ENCODE measurements around the gene AHCTF1. TPM values are rescaled to one million over a fixed set of nuclear protein-coding genes. Genes with fewer than 3 reads are reported as not detected.

AHCTF1 gene
- total and polyA plus RNA-seq, 9 of the 15 experiments (the other 6 are each of a cell fraction or from before 2014, with no cell fraction given), result 9.4 to 102 (median 47.6) TPM

DNA sequence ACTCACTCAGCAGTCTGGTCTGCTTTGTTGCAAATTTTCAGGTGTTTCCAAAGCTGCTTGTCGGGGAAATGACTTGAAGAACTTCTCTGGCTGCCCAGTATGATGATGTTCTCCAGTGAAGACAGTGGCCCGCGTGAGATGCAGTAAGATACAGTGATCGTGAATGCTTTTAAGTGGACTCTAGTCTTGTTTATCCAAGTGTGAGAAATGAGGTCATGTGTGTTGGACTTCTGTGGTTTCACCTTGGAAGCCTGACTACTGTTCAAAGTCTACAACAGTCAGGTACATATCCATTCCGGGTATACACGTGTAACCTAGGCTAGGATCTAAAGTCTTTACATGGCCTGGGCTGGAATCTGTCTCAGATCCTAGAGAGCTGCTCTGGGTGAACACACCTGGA is 47.0 kb upstream of the AHCTF1 start (continued):
- TF ChIP-seq, protein P1, sequence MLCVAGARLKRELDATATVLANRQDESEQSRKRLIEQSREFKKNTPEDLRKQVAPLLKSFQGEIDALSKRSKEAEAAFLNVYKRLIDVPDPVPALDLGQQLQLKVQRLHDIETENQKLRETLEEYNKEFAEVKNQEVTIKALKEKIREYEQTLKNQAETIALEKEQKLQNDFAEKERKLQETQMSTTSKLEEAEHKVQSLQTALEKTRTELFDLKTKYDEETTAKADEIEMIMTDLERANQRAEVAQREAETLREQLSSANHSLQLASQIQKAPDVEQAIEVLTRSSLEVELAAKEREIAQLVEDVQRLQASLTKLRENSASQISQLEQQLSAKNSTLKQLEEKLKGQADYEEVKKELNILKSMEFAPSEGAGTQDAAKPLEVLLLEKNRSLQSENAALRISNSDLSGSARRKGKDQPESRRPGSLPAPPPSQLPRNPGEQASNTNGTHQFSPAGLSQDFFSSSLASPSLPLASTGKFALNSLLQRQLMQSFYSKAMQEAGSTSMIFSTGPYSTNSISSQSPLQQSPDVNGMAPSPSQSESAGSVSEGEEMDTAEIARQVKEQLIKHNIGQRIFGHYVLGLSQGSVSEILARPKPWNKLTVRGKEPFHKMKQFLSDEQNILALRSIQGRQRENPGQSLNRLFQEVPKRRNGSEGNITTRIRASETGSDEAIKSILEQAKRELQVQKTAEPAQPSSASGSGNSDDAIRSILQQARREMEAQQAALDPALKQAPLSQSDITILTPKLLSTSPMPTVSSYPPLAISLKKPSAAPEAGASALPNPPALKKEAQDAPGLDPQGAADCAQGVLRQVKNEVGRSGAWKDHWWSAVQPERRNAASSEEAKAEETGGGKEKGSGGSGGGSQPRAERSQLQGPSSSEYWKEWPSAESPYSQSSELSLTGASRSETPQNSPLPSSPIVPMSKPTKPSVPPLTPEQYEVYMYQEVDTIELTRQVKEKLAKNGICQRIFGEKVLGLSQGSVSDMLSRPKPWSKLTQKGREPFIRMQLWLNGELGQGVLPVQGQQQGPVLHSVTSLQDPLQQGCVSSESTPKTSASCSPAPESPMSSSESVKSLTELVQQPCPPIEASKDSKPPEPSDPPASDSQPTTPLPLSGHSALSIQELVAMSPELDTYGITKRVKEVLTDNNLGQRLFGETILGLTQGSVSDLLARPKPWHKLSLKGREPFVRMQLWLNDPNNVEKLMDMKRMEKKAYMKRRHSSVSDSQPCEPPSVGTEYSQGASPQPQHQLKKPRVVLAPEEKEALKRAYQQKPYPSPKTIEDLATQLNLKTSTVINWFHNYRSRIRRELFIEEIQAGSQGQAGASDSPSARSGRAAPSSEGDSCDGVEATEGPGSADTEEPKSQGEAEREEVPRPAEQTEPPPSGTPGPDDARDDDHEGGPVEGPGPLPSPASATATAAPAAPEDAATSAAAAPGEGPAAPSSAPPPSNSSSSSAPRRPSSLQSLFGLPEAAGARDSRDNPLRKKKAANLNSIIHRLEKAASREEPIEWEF (CRISPR knock-in tag; IDR thresholded peaks at IDR 0.05), result no peak
- TF ChIP-seq XRCC4 (IDR thresholded peaks at IDR 0.05; ENCODE audit: extremely low read depth, insufficient read depth, insufficient read length) (no peak), TOE1 (IDR thresholded peaks at IDR 0.05; ENCODE audit: borderline replicate concordance) (no peak), TOE1 (CRISPR knock-in tag; IDR thresholded peaks at IDR 0.05; ENCODE audit: borderline replicate concordance, low read depth) (no peak), ZNF699 (CRISPR knock-in tag; IDR thresholded peaks at IDR 0.05; ENCODE audit: insufficient replicate concordance) (no peak), TEAD1 (CRISPR knock-in tag; IDR thresholded peaks at IDR 0.05) (no peak), HNRNPH1 (optimal IDR thresholded peaks at IDR 0.05; ENCODE audit: low read depth, low read length) (no peak), POLR2G (IDR thresholded peaks at IDR 0.05; ENCODE audit: low read depth, low read length) (no peak)
- TF ChIP-seq, protein P2, sequence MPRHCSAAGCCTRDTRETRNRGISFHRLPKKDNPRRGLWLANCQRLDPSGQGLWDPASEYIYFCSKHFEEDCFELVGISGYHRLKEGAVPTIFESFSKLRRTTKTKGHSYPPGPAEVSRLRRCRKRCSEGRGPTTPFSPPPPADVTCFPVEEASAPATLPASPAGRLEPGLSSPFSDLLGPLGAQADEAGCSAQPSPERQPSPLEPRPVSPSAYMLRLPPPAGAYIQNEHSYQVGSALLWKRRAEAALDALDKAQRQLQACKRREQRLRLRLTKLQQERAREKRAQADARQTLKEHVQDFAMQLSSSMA (CRISPR knock-in tag; IDR thresholded peaks at IDR 0.05), result no peak
- TF ChIP-seq, protein P3, sequence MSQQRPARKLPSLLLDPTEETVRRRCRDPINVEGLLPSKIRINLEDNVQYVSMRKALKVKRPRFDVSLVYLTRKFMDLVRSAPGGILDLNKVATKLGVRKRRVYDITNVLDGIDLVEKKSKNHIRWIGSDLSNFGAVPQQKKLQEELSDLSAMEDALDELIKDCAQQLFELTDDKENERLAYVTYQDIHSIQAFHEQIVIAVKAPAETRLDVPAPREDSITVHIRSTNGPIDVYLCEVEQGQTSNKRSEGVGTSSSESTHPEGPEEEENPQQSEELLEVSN (IDR thresholded peaks at IDR 0.05; ENCODE audit: borderline replicate concordance in 1 of 2, extremely low read depth in 1 of 2, insufficient read depth in 1 of 2, insufficient read length in 1 of 2, low read depth in 1 of 2, low read length in 1 of 2, poor library complexity in 1 of 2, severe bottlenecking in 1 of 2), result no peak
- TF ChIP-seq, protein P4, sequence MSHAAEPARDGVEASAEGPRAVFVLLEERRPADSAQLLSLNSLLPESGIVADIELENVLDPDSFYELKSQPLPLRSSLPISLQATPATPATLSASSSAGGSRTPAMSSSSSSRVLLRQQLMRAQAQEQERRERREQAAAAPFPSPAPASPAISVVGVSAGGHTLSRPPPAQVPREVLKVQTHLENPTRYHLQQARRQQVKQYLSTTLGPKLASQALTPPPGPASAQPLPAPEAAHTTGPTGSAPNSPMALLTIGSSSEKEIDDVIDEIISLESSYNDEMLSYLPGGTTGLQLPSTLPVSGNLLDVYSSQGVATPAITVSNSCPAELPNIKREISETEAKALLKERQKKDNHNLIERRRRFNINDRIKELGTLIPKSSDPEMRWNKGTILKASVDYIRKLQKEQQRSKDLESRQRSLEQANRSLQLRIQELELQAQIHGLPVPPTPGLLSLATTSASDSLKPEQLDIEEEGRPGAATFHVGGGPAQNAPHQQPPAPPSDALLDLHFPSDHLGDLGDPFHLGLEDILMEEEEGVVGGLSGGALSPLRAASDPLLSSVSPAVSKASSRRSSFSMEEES (CRISPR knock-in tag; IDR thresholded peaks at IDR 0.05), result no peak

Data from K562 (cell line).